Measurements from ENCODE around the gene ORC1.

The ORC1 gene

GRCh38 chr1:52341655-52342260 lies 62.5 kb downstream of the ORC1 start:
- no peak for DNase-seq

- no peak for DNase-seq
These were observed 66.8 kb downstream of the ORC1 start for GRCh38 chr1:52337439-52337838.

GRCh38 chr1:52334906-52335528 lies 69.2 kb downstream of the ORC1 start:
- no peak for DNase-seq

GRCh38 chr1:52332411-52332810 lies 71.8 kb downstream of the ORC1 start:
- DNase-seq: no peak

GRCh38 chr1:52328615-52329014 lies 75.6 kb downstream of the ORC1 start:
- DNase-seq: no peak

- DNase-seq: no peak
These were observed 78.4 kb downstream of the ORC1 start for GRCh38 chr1:52325786-52326185.

- no peak for DNase-seq
These were observed 80.5 kb downstream of the ORC1 start for GRCh38 chr1:52323731-52324130.
